CD4-positive, alpha-beta memory T cell (primary cell): ENCODE data around the gene SCT. TPM values are rescaled to one million over a fixed set of nuclear protein-coding genes. Genes with fewer than 3 reads are reported as not detected.
A peak's percentile ranks its signal among the peaks of the same experiment; 100 is the strongest.

ENCODE experiments used
- CTCF ChIA-PET: fragments of 350-600 bp; sonication (Branson Sonifier 250); formaldehyde crosslinking; loops from one replicate; lab custom pipeline; 2021; ENCODE audit warnings: inconsistent platforms; ENCODE audit not compliant: partially characterized antibody; lab: Charles Lee
- POLR2A ChIA-PET: fragments of 350-600 bp; sonication (Branson Sonifier 250); formaldehyde crosslinking; loops from one replicate; lab custom pipeline; 2021; ENCODE audit not compliant: partially characterized antibody; lab: Charles Lee
- DNase-seq, 5 donors: peaks; one replicate each; pipeline versions ENCODE4 v3.0.0 to v3.0.0-alpha.2; 2020 to 2022; ENCODE audit warnings: mixed read lengths in 1 of 5
- H3K27ac ChIP-seq: one replicate; pipeline ENCODE4 v1.7.0; 2013; ENCODE audit warnings: low read depth, low read length
- H3K27me3 ChIP-seq: 2 replicates; pipeline ENCODE4 v1.7.0; 2013; ENCODE audit warnings: mild to moderate bottlenecking, low read length, moderate library complexity; ENCODE audit not compliant: insufficient read depth
- H3K36me3 ChIP-seq: 2 replicates; pipeline ENCODE4 v1.7.0; 2013; ENCODE audit warnings: mild to moderate bottlenecking, low read length, moderate library complexity; ENCODE audit not compliant: insufficient read depth
- H3K4me1 ChIP-seq: 2 replicates; pipeline ENCODE4 v1.7.0; 2013; ENCODE audit warnings: mild to moderate bottlenecking, low read length, moderate library complexity; ENCODE audit not compliant: insufficient read depth
- H3K4me3 ChIP-seq, 2 donors: one replicate each; pipeline ENCODE4 v1.7.0; 2013; ENCODE audit warnings: low read length in 2 of 2, mild to moderate bottlenecking in 1 of 2
- H3K9me3 ChIP-seq, 2 donors: one replicate each; pipeline ENCODE4 v1.7.0; 2013; ENCODE audit warnings: low read length in 2 of 2, control low read depth in 1 of 2; ENCODE audit not compliant: control insufficient read depth in 1 of 2
- H3K27ac Mint-ChIP-seq, 7 donors: one replicate each; pipeline ENCODE4 v1.8.0; 2020 to 2021; ENCODE audit warnings: mixed read lengths in 7 of 7, mild to moderate bottlenecking in 6 of 7, inconsistent platforms in 3 of 7, moderate library complexity in 3 of 7
- H3K27me3 Mint-ChIP-seq, 2 donors: one replicate each; pipeline ENCODE4 v1.8.0; 2020 to 2021; ENCODE audit warnings: mixed read lengths in 2 of 2
- H3K36me3 Mint-ChIP-seq, 2 donors: one replicate each; pipeline ENCODE4 v1.8.0; 2020 to 2021; ENCODE audit warnings: mixed read lengths in 2 of 2, inconsistent platforms in 1 of 2, mild to moderate bottlenecking in 1 of 2
- H3K4me1 Mint-ChIP-seq, 4 donors: one replicate each; pipeline ENCODE4 v1.8.0; 2020 to 2021; ENCODE audit warnings: mixed read lengths in 4 of 4, mild to moderate bottlenecking in 1 of 4
- H3K4me3 Mint-ChIP-seq, 8 donors: one replicate each; pipeline ENCODE4 v1.8.0; 2020 to 2021; ENCODE audit warnings: mixed read lengths in 8 of 8, mild to moderate bottlenecking in 7 of 8, moderate library complexity in 6 of 8, inconsistent platforms in 3 of 8
- H3K9me3 Mint-ChIP-seq, 8 donors: one replicate each; pipeline ENCODE4 v1.8.0; 2020 to 2021; ENCODE audit warnings: mixed read lengths in 8 of 8, mild to moderate bottlenecking in 5 of 8, inconsistent platforms in 3 of 8, moderate library complexity in 1 of 8
- intact Hi-C: fragments of 100-400 bp; cut with micrococcal nuclease; formaldehyde crosslinking; loops from one replicate; pipeline ENCODE4 v1.15.1; 2023
- polyA plus RNA-seq, 2 donors: library from polyadenylated mRNA; unstranded; fragments of 300-500 nt; fragmentation: Illumina TruSeq; gene quantifications; one replicate each; pipeline ENCODE4 v1.2.3, GENCODE V29; 2021
- total RNA-seq, 2 experiments: library from RNA; stranded (reverse); gene quantifications; one replicate each; pipeline ENCODE4 v1.2.3, GENCODE V29; 2021

SCT gene
- total and polyA plus RNA-seq, 4 experiments from 2014 or later = not detected

- peak overlapping the region; percentile 41 for H3K27ac ChIP-seq
- H3K4me1 Mint-ChIP-seq = peaks cover 12 to 25% (median 16%) of the 10 kb centered on the region in 4 donors
- peak overlapping the region; percentile 91 to 99 (median 98) for H3K27ac Mint-ChIP-seq
- peak overlapping the region in 4 of 8 donors; percentile 44 to 76 (median 70) for H3K4me3 Mint-ChIP-seq
- no peaks in the 10 kb centered on the region for H3K9me3 ChIP-seq
- CTCF ChIA-PET = interaction anchor here (1.6 kb wide), 1 partner anchor 12 kb away, joined by 4 read pairs; the partner anchor contains the start of gene PHRF1
- H3K9me3 Mint-ChIP-seq = peaks cover 0 to 4% (median 0%) of the 10 kb centered on the region in 8 donors
- H3K4me3 ChIP-seq = no peak overlapping the region
- POLR2A ChIA-PET = interaction anchor here (0.7 to 2.3 kb wide), 8 partner anchors 10 to 108 kb away, joined by 3 to 18 read pairs (median 5); partner anchors contain the start of genes PHRF1 and TMEM80
- intact Hi-C loops = no loop called here
- H3K36me3 Mint-ChIP-seq = peaks cover 24 to 55% of the 10 kb centered on the region in 2 donors
- H3K36me3 ChIP-seq = peaks cover 53% of the 10 kb centered on the region
- DNase-seq = no peak
- no peaks in the 10 kb centered on the region for H3K27me3 ChIP-seq
- no peaks in the 10 kb centered on the region for H3K27me3 Mint-ChIP-seq
- peaks cover 21% of the 10 kb centered on the region for H3K4me1 ChIP-seq
Measured at GRCh38 chr11:587546-587945, 39.4 kb downstream of the SCT start.

- Mint-ChIP-seq H3K4me3 (peak overlapping the region in 1 of 8 donors; percentile 12), H3K4me1 (peaks cover 12 to 29% (median 17%) of the 10 kb centered on the region in 4 donors), H3K27me3 (no peaks in the 10 kb centered on the region), H3K36me3 (peaks cover 23 to 53% of the 10 kb centered on the region in 2 donors), H3K27ac (peak overlapping the region in 6 of 7 donors; percentile 42 to 98 (median 60)), H3K9me3 (peaks cover 0 to 4% (median 0%) of the 10 kb centered on the region in 8 donors)
- ChIA-PET POLR2A (interaction anchor here (0.7 to 2.2 kb wide), 7 partner anchors 11 to 109 kb away, joined by 3 to 18 read pairs (median 5); partner anchors contain the start of genes PHRF1 and TMEM80), CTCF (no interaction called here)
- Histone ChIP-seq H3K36me3 (peaks cover 53% of the 10 kb centered on the region), H3K9me3 (no peaks in the 10 kb centered on the region), H3K4me3 (no peak overlapping the region), H3K27ac (peak overlapping the region; percentile 41), H3K27me3 (no peaks in the 10 kb centered on the region), H3K4me1 (peaks cover 21% of the 10 kb centered on the region)
- peak in 1 of 5 donors; percentile 2 for DNase-seq
- intact Hi-C loops = no loop called here
Measured at GRCh38 chr11:586376-587316, 40.3 kb downstream of the SCT start.

DNA sequence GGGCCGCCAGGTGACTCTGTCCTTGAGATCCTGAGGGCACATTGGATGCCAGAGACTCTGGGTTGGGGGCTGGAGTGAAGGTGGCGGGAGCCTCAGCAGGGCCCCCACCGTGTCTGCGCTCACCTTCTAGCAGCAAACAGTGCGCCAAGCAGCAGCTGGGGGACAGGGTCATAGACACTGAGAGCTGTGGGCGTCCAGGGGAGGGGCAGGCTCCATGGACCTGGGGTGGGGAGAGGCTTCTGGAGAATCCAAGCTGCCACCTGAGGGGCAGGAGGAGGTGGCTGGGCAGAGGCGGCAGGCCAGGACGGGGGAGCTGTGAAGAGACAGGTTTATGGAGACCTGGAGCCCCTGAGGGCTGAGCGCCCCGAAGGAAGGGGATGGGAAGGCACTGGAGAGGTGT lies 42.7 kb downstream of the SCT start:
- no peaks in the 10 kb centered on the region for H3K9me3 ChIP-seq
- intact Hi-C loops = no loop called here
- Mint-ChIP-seq H3K9me3 (peaks cover 0 to 2% (median 0%) of the 10 kb centered on the region in 8 donors), H3K27ac (peak overlapping the region in 1 of 7 donors; percentile 12), H3K36me3 (peaks cover 17 to 39% of the 10 kb centered on the region in 2 donors), H3K4me1 (peaks cover 26 to 50% (median 27%) of the 10 kb centered on the region in 4 donors), H3K4me3 (no peak overlapping the region), H3K27me3 (no peaks in the 10 kb centered on the region)
- H3K27me3 ChIP-seq = no peaks in the 10 kb centered on the region
- POLR2A ChIA-PET = interaction anchor here (0.5 to 1.5 kb wide), 2 partner anchors 9 to 72 kb away, joined by 3 to 7 read pairs; partner anchors contain the start of gene PHRF1
- no peak overlapping the region for H3K27ac ChIP-seq
- peaks cover 35% of the 10 kb centered on the region for H3K36me3 ChIP-seq
- H3K4me1 ChIP-seq = peaks cover 33% of the 10 kb centered on the region
- peak in 1 of 5 donors; percentile 34 for DNase-seq
- CTCF ChIA-PET = no interaction called here
- H3K4me3 ChIP-seq = no peak overlapping the region

GRCh38 chr11:581752-582151 lies 45.2 kb downstream of the SCT start:
- intact Hi-C loops = no loop called here
- H3K27me3 Mint-ChIP-seq = no peaks in the 10 kb centered on the region
- H3K36me3 Mint-ChIP-seq = peaks cover 7 to 23% of the 10 kb centered on the region in 2 donors
- Histone ChIP-seq H3K27ac (no peak overlapping the region), H3K4me1 (peaks cover 41% of the 10 kb centered on the region), H3K36me3 (peaks cover 25% of the 10 kb centered on the region), H3K27me3 (no peaks in the 10 kb centered on the region), H3K4me3 (no peak overlapping the region), H3K9me3 (no peaks in the 10 kb centered on the region)
- DNase-seq = peak in 1 of 5 donors; percentile 1
- H3K4me3 Mint-ChIP-seq = peak overlapping the region in 1 of 8 donors; percentile 24
- H3K27ac Mint-ChIP-seq = no peak overlapping the region
- peaks cover 29 to 56% (median 35%) of the 10 kb centered on the region in 4 donors for H3K4me1 Mint-ChIP-seq
- POLR2A ChIA-PET = no interaction called here
- CTCF ChIA-PET = interaction anchor here (0.5 kb wide), 1 partner anchor 167 kb away, joined by 3 read pairs; no protein-coding TSS in a partner anchor
- peaks cover 0 to 2% (median 0%) of the 10 kb centered on the region in 8 donors for H3K9me3 Mint-ChIP-seq

- intact Hi-C loops = no loop called here
- Mint-ChIP-seq H3K36me3 (peaks cover 7 to 20% of the 10 kb centered on the region in 2 donors), H3K9me3 (peaks cover 0 to under 1% (median 0%) of the 10 kb centered on the region in 8 donors), H3K4me1 (peaks cover 28 to 52% (median 34%) of the 10 kb centered on the region in 4 donors), H3K27me3 (no peaks in the 10 kb centered on the region), H3K27ac (peak overlapping the region in 2 of 7 donors; percentile 29 to 30), H3K4me3 (peak overlapping the region in 3 of 8 donors; percentile 2 to 18 (median 9))
- H3K27ac ChIP-seq = no peak overlapping the region
- CTCF ChIA-PET = interaction anchor here (0.5 kb wide), 1 partner anchor 168 kb away, joined by 3 read pairs; no protein-coding TSS in a partner anchor
- H3K4me1 ChIP-seq = peaks cover 37% of the 10 kb centered on the region
- peaks cover 21% of the 10 kb centered on the region for H3K36me3 ChIP-seq
- no peaks in the 10 kb centered on the region for H3K27me3 ChIP-seq
- DNase-seq = no peak
- no peaks in the 10 kb centered on the region for H3K9me3 ChIP-seq
- no peak overlapping the region for H3K4me3 ChIP-seq
- POLR2A ChIA-PET = no interaction called here
Measured at GRCh38 chr11:581342-581741, 45.6 kb downstream of the SCT start.

DNA sequence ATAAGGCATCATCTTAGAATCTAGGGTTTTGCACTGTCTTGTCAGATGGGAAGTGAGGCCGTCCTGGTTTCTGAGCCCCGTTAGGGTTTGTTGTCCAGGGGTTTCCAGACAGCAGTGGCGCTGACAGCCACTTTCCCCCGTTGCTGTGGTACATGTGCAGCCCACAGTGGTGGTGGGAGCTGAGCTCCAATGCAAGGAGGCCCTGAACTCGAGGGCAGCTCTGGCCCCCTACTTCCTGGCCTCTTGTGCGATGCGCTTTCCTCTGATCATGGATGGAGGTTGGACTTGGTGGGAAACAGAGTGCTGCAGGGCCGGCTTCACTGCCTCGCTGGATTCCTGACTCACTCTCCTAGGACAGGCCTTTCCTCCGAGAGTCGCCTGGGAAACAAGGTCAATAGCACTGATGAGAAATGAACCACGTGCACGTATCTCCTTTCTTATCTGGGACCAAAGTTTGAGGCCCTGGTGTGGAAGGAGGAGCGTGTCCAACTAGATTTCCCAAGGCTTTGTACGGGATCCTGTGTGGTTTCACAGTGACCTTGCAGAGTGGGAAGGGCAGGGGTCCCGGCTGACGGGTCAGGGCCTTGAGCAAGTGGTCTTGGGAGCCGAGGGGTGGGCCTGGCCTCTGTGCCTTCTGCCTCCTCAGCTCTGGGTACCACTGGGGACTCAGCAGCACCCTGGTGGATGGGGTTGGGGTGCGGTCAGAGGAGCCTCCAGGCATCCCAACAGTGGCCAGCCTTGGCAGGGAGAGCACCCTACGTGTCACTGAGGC lies 47.0 kb downstream of the SCT start:
- intact Hi-C loops = no loop called here
- peaks cover 40% of the 10 kb centered on the region for H3K4me1 ChIP-seq

More for the DNA sequence above, 47.0 kb downstream of the SCT start:
- CTCF ChIA-PET = no interaction called here
- no peaks in the 10 kb centered on the region for H3K9me3 Mint-ChIP-seq
- Histone ChIP-seq H3K27me3 (no peaks in the 10 kb centered on the region), H3K4me3 (no peak overlapping the region), H3K27ac (no peak overlapping the region), H3K9me3 (no peaks in the 10 kb centered on the region), H3K36me3 (peaks cover 19% of the 10 kb centered on the region)
- H3K4me1 Mint-ChIP-seq = peaks cover 26 to 51% (median 37%) of the 10 kb centered on the region in 4 donors
- H3K27ac Mint-ChIP-seq = peak overlapping the region in 1 of 7 donors; percentile 43
- peaks cover 7 to 18% of the 10 kb centered on the region in 2 donors for H3K36me3 Mint-ChIP-seq
- DNase-seq = peak in 1 of 5 donors; percentile 24
- H3K4me3 Mint-ChIP-seq = peak overlapping the region in 5 of 8 donors; percentile 36 to 64 (median 53)
- POLR2A ChIA-PET = interaction anchor here (1.6 kb wide), 1 partner anchor 19 kb away, joined by 3 read pairs; no protein-coding TSS in a partner anchor
- H3K27me3 Mint-ChIP-seq = peaks cover 0 to 4% of the 10 kb centered on the region in 2 donors
